ENCODE data around the gene RNF222.

DNA sequence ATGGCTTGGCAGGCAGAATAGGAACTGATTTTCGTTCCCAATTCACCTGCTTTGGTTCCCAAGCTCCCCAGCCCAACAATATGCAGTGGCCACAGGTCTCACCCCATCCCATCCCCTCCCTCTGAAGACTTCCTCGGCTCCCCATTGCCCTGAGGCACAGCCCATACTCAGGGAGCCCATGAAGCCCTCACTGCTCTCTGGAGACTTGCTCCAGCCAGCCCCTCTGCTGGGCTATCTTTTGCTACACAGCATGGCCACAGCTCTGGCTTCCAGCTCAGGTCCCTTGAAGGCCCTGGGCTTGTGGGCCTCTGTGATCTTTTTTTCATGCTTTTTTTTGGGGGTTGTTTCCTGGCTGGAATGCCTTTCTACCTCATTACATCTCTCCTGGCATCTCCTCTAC is 8.5 kb upstream of the RNF222 start:
- TF ChIP-seq, protein P1, sequence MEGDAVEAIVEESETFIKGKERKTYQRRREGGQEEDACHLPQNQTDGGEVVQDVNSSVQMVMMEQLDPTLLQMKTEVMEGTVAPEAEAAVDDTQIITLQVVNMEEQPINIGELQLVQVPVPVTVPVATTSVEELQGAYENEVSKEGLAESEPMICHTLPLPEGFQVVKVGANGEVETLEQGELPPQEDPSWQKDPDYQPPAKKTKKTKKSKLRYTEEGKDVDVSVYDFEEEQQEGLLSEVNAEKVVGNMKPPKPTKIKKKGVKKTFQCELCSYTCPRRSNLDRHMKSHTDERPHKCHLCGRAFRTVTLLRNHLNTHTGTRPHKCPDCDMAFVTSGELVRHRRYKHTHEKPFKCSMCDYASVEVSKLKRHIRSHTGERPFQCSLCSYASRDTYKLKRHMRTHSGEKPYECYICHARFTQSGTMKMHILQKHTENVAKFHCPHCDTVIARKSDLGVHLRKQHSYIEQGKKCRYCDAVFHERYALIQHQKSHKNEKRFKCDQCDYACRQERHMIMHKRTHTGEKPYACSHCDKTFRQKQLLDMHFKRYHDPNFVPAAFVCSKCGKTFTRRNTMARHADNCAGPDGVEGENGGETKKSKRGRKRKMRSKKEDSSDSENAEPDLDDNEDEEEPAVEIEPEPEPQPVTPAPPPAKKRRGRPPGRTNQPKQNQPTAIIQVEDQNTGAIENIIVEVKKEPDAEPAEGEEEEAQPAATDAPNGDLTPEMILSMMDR (IDR thresholded peaks at IDR 0.05), result no peak
- no peak for TF ChIP-seq ZFX (IDR thresholded peaks at IDR 0.05; ENCODE audit: borderline replicate concordance)
